Body of pancreas (tissue), 4 donors: ENCODE data around the gene ADGRA1.

ENCODE experiments used
- POLR2A ChIP-seq, 3 donors: fragments of 450-650 bp; IDR thresholded peaks; one replicate each; pipeline ENCODE4 v1.6.1; 2016; ENCODE audit warnings: antibody characterized with exemption in 3 of 3, mild to moderate bottlenecking in 2 of 3
- TF ChIP-seq, protein P1 (sequence below), 7 experiments: fragments of 450-650 bp in 4 of 7; fragments of 200-600 bp in 3 of 7; sonication (generic) in 3 of 7; IDR thresholded peaks; one replicate each; pipeline ENCODE4 v1.5.1; 2016 to 2019; ENCODE audit warnings: antibody characterized with exemption in 7 of 7

GRCh38 chr10:133134411-133135115, 46.8 kb downstream of the ADGRA1 start:
- TF ChIP-seq, protein P1, sequence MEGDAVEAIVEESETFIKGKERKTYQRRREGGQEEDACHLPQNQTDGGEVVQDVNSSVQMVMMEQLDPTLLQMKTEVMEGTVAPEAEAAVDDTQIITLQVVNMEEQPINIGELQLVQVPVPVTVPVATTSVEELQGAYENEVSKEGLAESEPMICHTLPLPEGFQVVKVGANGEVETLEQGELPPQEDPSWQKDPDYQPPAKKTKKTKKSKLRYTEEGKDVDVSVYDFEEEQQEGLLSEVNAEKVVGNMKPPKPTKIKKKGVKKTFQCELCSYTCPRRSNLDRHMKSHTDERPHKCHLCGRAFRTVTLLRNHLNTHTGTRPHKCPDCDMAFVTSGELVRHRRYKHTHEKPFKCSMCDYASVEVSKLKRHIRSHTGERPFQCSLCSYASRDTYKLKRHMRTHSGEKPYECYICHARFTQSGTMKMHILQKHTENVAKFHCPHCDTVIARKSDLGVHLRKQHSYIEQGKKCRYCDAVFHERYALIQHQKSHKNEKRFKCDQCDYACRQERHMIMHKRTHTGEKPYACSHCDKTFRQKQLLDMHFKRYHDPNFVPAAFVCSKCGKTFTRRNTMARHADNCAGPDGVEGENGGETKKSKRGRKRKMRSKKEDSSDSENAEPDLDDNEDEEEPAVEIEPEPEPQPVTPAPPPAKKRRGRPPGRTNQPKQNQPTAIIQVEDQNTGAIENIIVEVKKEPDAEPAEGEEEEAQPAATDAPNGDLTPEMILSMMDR (IDR thresholded peaks at IDR 0.05) = no peak
- no peak for TF ChIP-seq POLR2A (IDR thresholded peaks at IDR 0.05)
